ENCODE measurements around the gene PARP11.

Gene PARP11

DNA sequence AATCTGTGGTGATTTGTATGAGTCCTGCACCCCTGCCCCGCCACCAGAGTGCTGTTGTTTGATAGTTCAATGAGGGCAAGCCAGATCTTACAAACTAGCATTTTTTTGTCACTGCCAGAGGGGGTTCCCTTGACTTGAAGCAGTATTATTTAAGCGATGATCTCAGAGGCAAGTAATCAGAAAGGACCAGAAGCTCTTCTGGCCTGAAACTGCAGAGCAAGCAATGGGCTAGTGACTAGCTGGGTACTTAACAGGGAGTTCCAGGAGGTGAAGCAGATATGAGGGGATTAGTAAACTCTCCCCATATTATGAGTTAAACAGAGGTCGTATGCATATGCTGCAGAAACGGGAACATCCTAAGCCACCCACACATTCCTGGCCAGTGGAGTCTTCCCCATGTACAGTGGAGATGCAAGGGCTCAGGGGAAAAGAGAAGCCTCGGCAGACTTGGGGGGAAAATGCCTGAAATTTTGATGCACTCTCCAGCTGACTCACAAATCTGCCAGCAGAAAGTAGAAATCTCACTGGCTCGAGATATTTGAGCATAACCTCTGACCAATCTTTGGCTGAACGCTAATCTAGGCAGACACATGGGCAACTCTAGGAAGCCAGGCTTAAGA lies 112.0 kb downstream of the PARP11 start:
- no peak for FAIRE-seq

- no peak for FAIRE-seq
Measured at GRCh38 chr12:3759878-3760277, 113.3 kb downstream of the PARP11 start.
